H9 (cell line): ENCODE results near the gene OR2D2. TPM values are rescaled to one million over a fixed set of nuclear protein-coding genes. Genes with fewer than 3 reads are reported as not detected.

ENCODE experiments used
- DNase-seq: peaks from one replicate; pipeline ENCODE4 v3.0.0-alpha.2; 2017
- H2AFZ ChIP-seq: one replicate; pipeline ENCODE4 v1.6.1; 2013; ENCODE audit warnings: mild to moderate bottlenecking, low read length, control low read depth, moderate library complexity
- H2AK5ac ChIP-seq: 2 replicates; pipeline ENCODE4 v1.6.1; 2013; ENCODE audit warnings: low read length, control low read depth, mixed read lengths; ENCODE audit not compliant: insufficient read length
- H2BK120ac ChIP-seq: one replicate; pipeline ENCODE4 v1.6.1; 2013; ENCODE audit warnings: low read depth, mild to moderate bottlenecking, low read length, control low read depth, inconsistent platforms; ENCODE audit not compliant: poor library complexity, severe bottlenecking
- H2BK12ac ChIP-seq: 2 replicates; pipeline ENCODE4 v1.6.1; 2013; ENCODE audit warnings: low read length, control low read depth, mixed read lengths, low read depth; ENCODE audit not compliant: insufficient read length
- H2BK15ac ChIP-seq: 2 replicates; pipeline ENCODE4 v1.6.1; 2013; ENCODE audit warnings: low read depth, low read length, control low read depth
- H2BK20ac ChIP-seq: one replicate; pipeline ENCODE4 v1.6.1; 2013; ENCODE audit warnings: low read depth, mild to moderate bottlenecking, low read length, control low read depth, inconsistent platforms; ENCODE audit not compliant: poor library complexity, severe bottlenecking
- H2BK5ac ChIP-seq: 2 replicates; pipeline ENCODE4 v1.6.1; 2013; ENCODE audit warnings: low read length, control low read depth, mixed read lengths; ENCODE audit not compliant: insufficient read length
- H3K14ac ChIP-seq: 2 replicates; pipeline ENCODE4 v1.6.1; 2013; ENCODE audit warnings: low read length, control low read depth; ENCODE audit not compliant: insufficient read depth
- H3K18ac ChIP-seq: 2 replicates; pipeline ENCODE4 v1.6.1; 2013; ENCODE audit warnings: low read depth, mild to moderate bottlenecking, mixed read lengths, low read length, control low read depth; ENCODE audit not compliant: insufficient read length
- H3K23ac ChIP-seq: 2 replicates; pipeline ENCODE4 v1.6.1; 2013; ENCODE audit warnings: low read length, control low read depth, mixed read lengths, low read depth; ENCODE audit not compliant: insufficient read length
- H3K23me2 ChIP-seq: 2 replicates; pipeline ENCODE4 v1.6.1; 2013; ENCODE audit warnings: low read depth, mild to moderate bottlenecking, mixed read lengths, low read length, control low read depth; ENCODE audit not compliant: insufficient read length, poor library complexity, severe bottlenecking
- H3K27ac ChIP-seq: 2 replicates; pipeline ENCODE4 v1.5.1; 2013; ENCODE audit warnings: low read length, control low read depth, mixed read lengths, low read depth; ENCODE audit not compliant: insufficient read length
- H3K27me3 ChIP-seq: 2 replicates; pipeline ENCODE4 v1.6.1; 2013; ENCODE audit warnings: low read length, control low read depth, inconsistent platforms; ENCODE audit not compliant: insufficient read depth
- H3K4ac ChIP-seq: 2 replicates; pipeline ENCODE4 v1.6.1; 2013; ENCODE audit warnings: low read depth, mild to moderate bottlenecking, control low read depth, inconsistent platforms, low read length, moderate library complexity
- H3K4me1 ChIP-seq: 2 replicates; pipeline ENCODE4 v1.6.1; 2013; ENCODE audit warnings: low read length, control low read depth, inconsistent platforms; ENCODE audit not compliant: insufficient read depth
- H3K4me2 ChIP-seq: 2 replicates; pipeline ENCODE4 v1.6.1; 2013; ENCODE audit warnings: low read length, control low read depth, mixed read lengths; ENCODE audit not compliant: insufficient read length, insufficient read depth
- H3K56ac ChIP-seq: 2 replicates; pipeline ENCODE4 v1.6.1; 2013; ENCODE audit warnings: low read depth, mild to moderate bottlenecking, mixed read lengths, low read length, control low read depth; ENCODE audit not compliant: insufficient read length
- H3K79me1 ChIP-seq: 2 replicates; pipeline ENCODE4 v1.6.1; 2013; ENCODE audit warnings: low read depth, mild to moderate bottlenecking, moderate library complexity, low read length, control low read depth, inconsistent platforms; ENCODE audit not compliant: insufficient read depth, poor library complexity, severe bottlenecking
- H3K79me2 ChIP-seq: 2 replicates; pipeline ENCODE4 v1.6.1; 2013; ENCODE audit warnings: low read length, control low read depth, inconsistent platforms; ENCODE audit not compliant: insufficient read depth
- H3K9ac ChIP-seq: 2 replicates; pipeline ENCODE4 v1.6.1; 2013; ENCODE audit warnings: low read length, control low read depth, mixed read lengths; ENCODE audit not compliant: insufficient read length; ENCODE audit errors: extremely low read depth
- H3K9me3 ChIP-seq: one replicate; pipeline ENCODE4 v1.6.1; 2013; ENCODE audit warnings: low read depth, low read length, inconsistent platforms; ENCODE audit not compliant: control insufficient read depth
- H3T11ph ChIP-seq: one replicate; pipeline ENCODE4 v1.6.1; 2013; ENCODE audit warnings: mild to moderate bottlenecking, low read length, control low read depth, inconsistent platforms
- H4K20me1 ChIP-seq: one replicate; pipeline ENCODE4 v1.6.1; 2013; ENCODE audit not compliant: control insufficient read depth, insufficient read length, insufficient read depth
- H4K5ac ChIP-seq: 2 replicates; pipeline ENCODE4 v1.6.1; 2013; ENCODE audit warnings: low read depth, mild to moderate bottlenecking, mixed read lengths, low read length, control low read depth; ENCODE audit not compliant: insufficient read length
- H4K8ac ChIP-seq: replicated peaks from 2 replicates; pipeline ENCODE4 v1.6.1; 2013; ENCODE audit warnings: low read length, control low read depth, mixed read lengths, low read depth; ENCODE audit not compliant: insufficient read length
- H4K91ac ChIP-seq: 2 replicates; pipeline ENCODE4 v1.6.1; 2013; ENCODE audit warnings: low read depth, mild to moderate bottlenecking, moderate library complexity, mixed read lengths, low read length, control low read depth; ENCODE audit not compliant: insufficient read length
- H3K27ac Mint-ChIP-seq, 3 experiments: 2 replicates in 2 of 3; 3 replicates in 1 of 3; pipeline ENCODE4 v1.8.0; 2020 to 2021; ENCODE audit warnings: mixed read lengths in 3 of 3, mild to moderate bottlenecking in 1 of 3, moderate library complexity in 1 of 3
- H3K27me3 Mint-ChIP-seq: 2 replicates; pipeline ENCODE4 v1.8.0; 2021; ENCODE audit warnings: low read depth, mild to moderate bottlenecking, moderate library complexity, mixed read lengths
- H3K36me3 Mint-ChIP-seq, 3 experiments: 2 replicates in 2 of 3; 3 replicates in 1 of 3; pipeline ENCODE4 v1.8.0; 2020 to 2021; ENCODE audit warnings: low read depth in 3 of 3, mixed read lengths in 3 of 3; ENCODE audit not compliant: insufficient read depth in 1 of 3
- H3K4me1 Mint-ChIP-seq, 2 experiments: 2 replicates each; pipeline ENCODE4 v1.8.0; 2020; ENCODE audit warnings: mixed read lengths in 2 of 2
- H3K4me3 Mint-ChIP-seq, 2 experiments: 2 replicates in 1 of 2; 3 replicates in 1 of 2; pipeline ENCODE4 v1.8.0; 2020 to 2021; ENCODE audit warnings: mild to moderate bottlenecking in 2 of 2, mixed read lengths in 2 of 2, moderate library complexity in 1 of 2
- H3K9me3 Mint-ChIP-seq, 2 experiments: 2 replicates in 1 of 2; 3 replicates in 1 of 2; pipeline ENCODE4 v1.8.0; 2020; ENCODE audit warnings: mild to moderate bottlenecking in 2 of 2, mixed read lengths in 2 of 2, moderate library complexity in 1 of 2
- WGBS: extraction: QIAGEN DNeasy Blood & Tissue Kit; methylation state at CpG from one replicate; pipeline ENCODE4 v1.1.7; 2013; ENCODE audit warnings: missing lambda C conversion rate, low lambda C conversion rate, mixed read lengths; ENCODE audit not compliant: insufficient read length; ENCODE audit errors: extremely low coverage; 5-methylcytosine and 5-hydroxymethylcytosine counted together
- long read RNA-seq: library from polyadenylated mRNA; unstranded; transcript quantifications from one replicate; pipeline ENCODE4 v2.0.0, GENCODE V29; 2020
- total RNA-seq: library from RNA; stranded (reverse); gene quantifications from 2 replicates; pipeline ENCODE4 v1.2.1, GENCODE V29; 2021
- TF ChIP-seq, protein P1 (sequence below): fragments of 200-600 bp; sonication (generic); conservative IDR thresholded peaks from 3 replicates; pipeline ENCODE4 v1.8.0; 2021; ENCODE audit warnings: antibody characterized with exemption, mild to moderate bottlenecking

The OR2D2 gene, protein sequence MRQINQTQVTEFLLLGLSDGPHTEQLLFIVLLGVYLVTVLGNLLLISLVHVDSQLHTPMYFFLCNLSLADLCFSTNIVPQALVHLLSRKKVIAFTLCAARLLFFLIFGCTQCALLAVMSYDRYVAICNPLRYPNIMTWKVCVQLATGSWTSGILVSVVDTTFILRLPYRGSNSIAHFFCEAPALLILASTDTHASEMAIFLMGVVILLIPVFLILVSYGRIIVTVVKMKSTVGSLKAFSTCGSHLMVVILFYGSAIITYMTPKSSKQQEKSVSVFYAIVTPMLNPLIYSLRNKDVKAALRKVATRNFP
- 0.26 and 0.79 TPM in 2 replicates for total RNA-seq
- long read RNA-seq = 0 reads

DNA sequence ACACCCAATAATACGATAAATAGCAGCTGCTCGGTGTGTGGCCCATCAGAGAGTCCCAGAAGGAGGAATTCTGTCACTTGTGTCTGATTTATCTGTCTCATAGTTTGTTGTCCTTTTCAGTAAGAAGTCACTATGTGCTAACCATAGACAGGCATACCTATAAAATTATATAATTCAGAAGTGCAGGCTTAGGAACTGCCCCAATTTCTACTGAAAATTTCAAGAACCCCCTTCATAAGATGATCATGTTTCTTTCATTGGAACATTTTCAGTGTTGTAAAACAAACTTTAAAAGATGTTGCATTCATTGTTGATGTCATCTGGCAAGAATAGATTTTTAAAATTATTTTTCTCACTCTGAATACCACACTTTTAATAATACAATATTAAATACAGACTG is at the start of gene OR2D2:
Gene OR2D2 (minus strand): TSS at position 101 of the 400 bp plus-strand sequence. CDS start 0 bp downstream, at position 101.
- no peaks in the 10 kb centered on the region for H3K23me2 ChIP-seq
- H4K91ac ChIP-seq = no peak within 1 kb of the TSS
- no peaks in the 10 kb centered on the region; the same call in 1 of the 2 replicates for H3K4me1 ChIP-seq
- Mint-ChIP-seq H3K27me3 (no peaks in the 10 kb centered on the region; the same call in 1 of the 2 replicates), H3K9me3 (no peaks in the 10 kb centered on the region), H3K4me1 (no peaks in the 10 kb centered on the region), H3K4me3 (no peak within 1 kb of the TSS), H3K36me3 (no peaks in the 10 kb centered on the region), H3K27ac (no peak within 1 kb of the TSS)
- no peak within 1 kb of the TSS for H2AK5ac ChIP-seq
- TF ChIP-seq, protein P1, sequence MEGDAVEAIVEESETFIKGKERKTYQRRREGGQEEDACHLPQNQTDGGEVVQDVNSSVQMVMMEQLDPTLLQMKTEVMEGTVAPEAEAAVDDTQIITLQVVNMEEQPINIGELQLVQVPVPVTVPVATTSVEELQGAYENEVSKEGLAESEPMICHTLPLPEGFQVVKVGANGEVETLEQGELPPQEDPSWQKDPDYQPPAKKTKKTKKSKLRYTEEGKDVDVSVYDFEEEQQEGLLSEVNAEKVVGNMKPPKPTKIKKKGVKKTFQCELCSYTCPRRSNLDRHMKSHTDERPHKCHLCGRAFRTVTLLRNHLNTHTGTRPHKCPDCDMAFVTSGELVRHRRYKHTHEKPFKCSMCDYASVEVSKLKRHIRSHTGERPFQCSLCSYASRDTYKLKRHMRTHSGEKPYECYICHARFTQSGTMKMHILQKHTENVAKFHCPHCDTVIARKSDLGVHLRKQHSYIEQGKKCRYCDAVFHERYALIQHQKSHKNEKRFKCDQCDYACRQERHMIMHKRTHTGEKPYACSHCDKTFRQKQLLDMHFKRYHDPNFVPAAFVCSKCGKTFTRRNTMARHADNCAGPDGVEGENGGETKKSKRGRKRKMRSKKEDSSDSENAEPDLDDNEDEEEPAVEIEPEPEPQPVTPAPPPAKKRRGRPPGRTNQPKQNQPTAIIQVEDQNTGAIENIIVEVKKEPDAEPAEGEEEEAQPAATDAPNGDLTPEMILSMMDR = no peak
- H3K79me1 ChIP-seq = no peaks in the 10 kb centered on the region
- H3K4ac ChIP-seq = no peak within 1 kb of the TSS
- H3K56ac ChIP-seq = no peak within 1 kb of the TSS
- DNase-seq = no peak
- no peak within 1 kb of the TSS for H3K18ac ChIP-seq
- no peak within 1 kb of the TSS for H4K5ac ChIP-seq
- H3K79me2 ChIP-seq = no peaks in the 10 kb centered on the region
- H4K20me1 ChIP-seq = no peaks in the 10 kb centered on the region
- WGBS = no CpG with 5 or more reads among the region's 2 CpGs
- no peak within 1 kb of the TSS for H3K23ac ChIP-seq
- no peak within 1 kb of the TSS for H2BK15ac ChIP-seq
- H3T11ph ChIP-seq = no peak within 1 kb of the TSS
- no peak within 1 kb of the TSS for H2BK12ac ChIP-seq
- H3K9ac ChIP-seq = no peak within 1 kb of the TSS
- no peak within 1 kb of the TSS for H2BK20ac ChIP-seq
- H3K14ac ChIP-seq = no peak within 1 kb of the TSS
- no peak within 1 kb of the TSS for H2BK5ac ChIP-seq
- no peak within 1 kb of the TSS for H2AFZ ChIP-seq
- no peak within 1 kb of the TSS for H2BK120ac ChIP-seq
- H3K27me3 ChIP-seq = no peaks in the 10 kb centered on the region
- H3K4me2 ChIP-seq = no peak within 1 kb of the TSS
- H4K8ac ChIP-seq = no peak within 1 kb of the TSS
- H3K9me3 ChIP-seq = no peaks in the 10 kb centered on the region
- H3K27ac ChIP-seq = no peak within 1 kb of the TSS
